ENCODE data around the gene C16orf86. TPM values are rescaled to one million over a fixed set of nuclear protein-coding genes. Genes with fewer than 3 reads are reported as not detected.

C16orf86 gene
- total and polyA plus RNA-seq, 2 of the 8 experiments (the other 6 are each of a cell fraction or from before 2014, with no cell fraction given): 1.4 to 2.3 TPM

GRCh38 chr16:67661101-67661761 lies 5.4 kb upstream of the C16orf86 start:
- POLR2A ChIA-PET (ENCODE audit: partially characterized antibody): interaction anchor here (1.2 to 2.8 kb wide), 5 partner anchors 9 to 114 kb away, joined by 4 to 12 read pairs (median 7); partner anchors contain the start of genes CARMIL2 and CTCF

More at GRCh38 chr16:67661101-67661761, 5.4 kb upstream of the C16orf86 start:
- Histone ChIP-seq H3K4me1 (replicated peaks in 1 of 4; ENCODE audit: control insufficient read depth in 3 of 4, insufficient read depth in 4 of 4, low read length in 3 of 4) (peaks cover 0 to 23% (median 13%) of the 10 kb centered on the region in 4 experiments; a peak in 5 of 7 replicates), H3K36me3 (ENCODE audit: control insufficient read depth in 2 of 4, insufficient read depth in 4 of 4, low read length in 3 of 4) (peaks cover 0 to 4% (median 2%) of the 10 kb centered on the region in 4 experiments; a peak in 1 of 8 replicates), H4K20me1 (replicated peaks in 1 of 2; ENCODE audit: control insufficient read depth in 1 of 2, insufficient read depth in 2 of 2, low read length in 2 of 2) (peaks cover 5 to 8% of the 10 kb centered on the region in 2 experiments), H2BK12ac (ENCODE audit: low read depth, low read length) (no peak overlapping the region), H3K9me3 (ENCODE audit: insufficient read depth in 2 of 2, low read depth in 1 of 2, low read length in 1 of 2) (no peaks in the 10 kb centered on the region), H2BK5ac (ENCODE audit: low read depth, low read length) (peak overlapping the region; percentile 44; the same call in 1 of the 2 replicates), H3K23me2 (ENCODE audit: low read depth, low read length) (peaks cover 19% of the 10 kb centered on the region), H4K5ac (ENCODE audit: insufficient read length, low read depth, low read length) (no peak overlapping the region), H3K4ac (replicated peaks; ENCODE audit: insufficient read length, low read depth, low read length) (no peak overlapping the region), H4K91ac (replicated peaks; ENCODE audit: insufficient read length, low read length) (no peak overlapping the region), H3K18ac (ENCODE audit: extremely low read depth, low read length) (no peak overlapping the region; the same call in none of the 2 replicates), H3K4me3 (ENCODE audit: extremely low read depth in 1 of 4, insufficient read depth in 2 of 4, low read depth in 3 of 4, low read length in 4 of 4) (peak overlapping the region; percentile 46 to 88 (median 70)), H3K9ac (replicated peaks in 1 of 4; ENCODE audit: extremely low read depth in 1 of 4, low read depth in 3 of 4, low read length in 3 of 4) (peak overlapping the region in 2 of 4 experiments; percentile 45 to 53; a peak in 4 of 7 replicates), H2BK15ac (ENCODE audit: low read length) (no peak overlapping the region; the same call in 1 of the 2 replicates), H3K27ac (ENCODE audit: low read depth, low read length) (no peak overlapping the region), H3K14ac (ENCODE audit: insufficient read length) (no peak overlapping the region), H3K27me3 (replicated peaks in 1 of 4; ENCODE audit: control insufficient read depth in 3 of 4, extremely low read depth in 1 of 4, insufficient read depth in 3 of 4, low read length in 3 of 4) (peaks cover 0 to 2% (median 0%) of the 10 kb centered on the region in 4 experiments; a peak in 1 of 7 replicates), H3K56ac (replicated peaks; ENCODE audit: insufficient read length, low read depth, low read length) (no peak overlapping the region), H3K79me1 (ENCODE audit: low read depth, low read length) (no peaks in the 10 kb centered on the region; the same call in 1 of the 2 replicates), H2AK5ac (ENCODE audit: low read depth, low read length) (no peak overlapping the region), H2BK120ac (replicated peaks; ENCODE audit: low read depth, low read length) (no peak overlapping the region), H3K23ac (ENCODE audit: insufficient read length) (no peak overlapping the region), H2BK20ac (ENCODE audit: low read length) (no peak overlapping the region), H2AFZ (ENCODE audit: low read length) (peak overlapping the region; percentile 70; the same call in 1 of the 2 replicates), H3K4me2 (ENCODE audit: insufficient read depth in 1 of 2, low read depth in 2 of 2, low read length in 2 of 2) (peak overlapping the region; percentile 73 to 97), H3K79me2 (ENCODE audit: control insufficient read depth in 1 of 2, insufficient read depth in 2 of 2, low read length in 2 of 2) (no peaks in the 10 kb centered on the region), H4K8ac (ENCODE audit: extremely low read depth, insufficient read depth, low read length) (peak overlapping the region; percentile 38; the same call in 1 of the 2 replicates)
- no peak for FAIRE-seq
- peak in 1 of 2 experiments; percentile 76 for DNase-seq (ENCODE audit: low read depth in 1 of 2, low spot score in 2 of 2)
- CTCF ChIA-PET (ENCODE audit: partially characterized antibody): interaction anchor here (0.7 to 13.7 kb wide), 5 partner anchors 11 to 147 kb away, joined by 3 to 202 read pairs (median 11); partner anchors contain the start of gene CARMIL2
- WGBS, 2 experiments (ENCODE audit: extremely low coverage in 1 of 2, insufficient coverage in 1 of 2, insufficient read length in 1 of 2, insufficient replicate concordance in 2 of 2, low coverage in 1 of 2, low lambda C conversion rate in 2 of 2, missing lambda C conversion rate in 1 of 2): 10% methylated on average over 39 of the region's 39 CpGs; no CpG with 5 or more reads in 1 of the 2 experiments
- peak; percentile 74 for TF ChIP-seq SAP30 (IDR thresholded peaks at IDR 0.05; ENCODE audit: insufficient read depth, insufficient replicate concordance, low read length)
- TF ChIP-seq SIN3A (conservative IDR thresholded peaks at IDR 0.05 in 1 of 2, IDR thresholded peaks at IDR 0.05 in 1 of 2; ENCODE audit: low read depth in 1 of 2, low read length in 2 of 2): peak in 1 of 2 experiments; percentile 79; a peak in 2 of 4 replicates
- peak; percentile 30; the same call in 1 of the 2 replicates for TF ChIP-seq BRCA1 (IDR thresholded peaks at IDR 0.05; ENCODE audit: low read depth, low read length)
- TF ChIP-seq POLR2AphosphoS5 (IDR thresholded peaks at IDR 0.05; ENCODE audit: low read depth, low read length): no peak
- TF ChIP-seq TBP (IDR thresholded peaks at IDR 0.05; ENCODE audit: low read depth, low read length): peak; percentile 40; the same call in 1 of the 2 replicates
- TF ChIP-seq CHD2 (IDR thresholded peaks at IDR 0.05; ENCODE audit: low read length): peak; percentile 73
- no peak for TF ChIP-seq RFX5 (IDR thresholded peaks at IDR 0.05; ENCODE audit: borderline replicate concordance, low read depth, low read length)
- TF ChIP-seq TCF12 (IDR thresholded peaks at IDR 0.05; ENCODE audit: low read depth, low read length): 0 out of 2 replicates have a peak, but pooled peaks have one; percentile 1
- 0 out of 2 replicates have a peak, but pooled peaks have one; percentile 18 for TF ChIP-seq RBBP5 (IDR thresholded peaks at IDR 0.05; ENCODE audit: borderline replicate concordance, low read depth, low read length)
- TF ChIP-seq MAX (IDR thresholded peaks at IDR 0.05): peak; percentile 55

All from H1 (cell line).